ENCODE measurements around the gene TMEM250. TPM values are rescaled to one million over a fixed set of nuclear protein-coding genes. Genes with fewer than 3 reads are reported as not detected.

Gene TMEM250
- polyA plus RNA-seq, 1 donor (not counting 4 experiments of a cell fraction or from before 2014, with no cell fraction given), result 9.9 TPM

- FAIRE-seq (no peak), DNase-seq (ENCODE audit: low read depth, low spot score) (no peak)
- TF ChIP-seq EZH2 (IDR thresholded peaks at IDR 0.05; ENCODE audit: low read length) (no peak), CTCF (optimal IDR thresholded peaks at IDR 0.05 in 1 of 3, IDR thresholded peaks at IDR 0.05 in 1 of 3, conservative IDR thresholded peaks at IDR 0.05 in 1 of 3; ENCODE audit: extremely low read depth in 1 of 3, insufficient read depth in 2 of 3, low read length in 3 of 3) (no peak)
- peaks cover 31% of the 10 kb centered on the region for H3K27me3 ChIP-seq (ENCODE audit: control insufficient read depth, extremely low read depth, insufficient read depth, low read length)
- no peaks in the 10 kb centered on the region for H4K20me1 ChIP-seq (ENCODE audit: control insufficient read depth, extremely low read depth, insufficient read depth, low read length)
- H3K36me3 ChIP-seq (ENCODE audit: control insufficient read depth in 2 of 2, extremely low read depth in 1 of 2, insufficient read depth in 2 of 2, low read length in 2 of 2), result peaks cover 0 to 1% of the 10 kb centered on the region in 2 experiments
- peak overlapping the region in 2 of 3 experiments; percentile 14 to 43 for H3K4me3 ChIP-seq (ENCODE audit: control insufficient read depth in 2 of 3, extremely low read depth in 1 of 3, insufficient read depth in 2 of 3, low read depth in 1 of 3, low read length in 3 of 3)
- H3K79me2 ChIP-seq (ENCODE audit: control insufficient read depth, insufficient read depth, low read length), result no peaks in the 10 kb centered on the region
- peaks cover 33% of the 10 kb centered on the region for H3K4me1 ChIP-seq (ENCODE audit: control insufficient read depth, extremely low read depth, insufficient read depth, low read length)
- dilution Hi-C loops (cut with MboI; ENCODE audit: extremely low pct_ligation_motif_present, low sequenced_read_pairs), result no loop called here
- no peaks in the 10 kb centered on the region for H3K9me1 ChIP-seq (ENCODE audit: control insufficient read depth, extremely low read depth, insufficient read depth, low read length)
- H3K4me2 ChIP-seq (ENCODE audit: control insufficient read depth, extremely low read depth, insufficient read depth, low read depth, low read length), result peak overlapping the region; percentile 76
- H3K9me3 ChIP-seq (ENCODE audit: control insufficient read depth, low read depth, low read length), result peaks cover 6% of the 10 kb centered on the region
- peak overlapping the region; percentile 33 for H2AFZ ChIP-seq (ENCODE audit: control insufficient read depth, low read length)
- peak overlapping the region; percentile 47 for H3K27ac ChIP-seq (ENCODE audit: control insufficient read depth, insufficient read depth, low read length)
- peak overlapping the region; percentile 54 for H3K9ac ChIP-seq (ENCODE audit: control insufficient read depth, extremely low read depth, insufficient read depth, low read length)
These were observed 9.9 kb downstream of the TMEM250 start for GRCh38 chr9:136108648-136109266.

- H3K79me2 ChIP-seq (ENCODE audit: control insufficient read depth, insufficient read depth, low read length), result no peaks in the 10 kb centered on the region
- no peaks in the 10 kb centered on the region for H3K9me1 ChIP-seq (ENCODE audit: control insufficient read depth, extremely low read depth, insufficient read depth, low read length)
- H4K20me1 ChIP-seq (ENCODE audit: control insufficient read depth, extremely low read depth, insufficient read depth, low read length), result no peaks in the 10 kb centered on the region
- FAIRE-seq (peak; percentile 83), DNase-seq (ENCODE audit: low read depth, low spot score) (peak; percentile 96)
- dilution Hi-C loops (cut with MboI; ENCODE audit: extremely low pct_ligation_motif_present, low sequenced_read_pairs), result no loop called here
- H3K4me2 ChIP-seq (ENCODE audit: control insufficient read depth, extremely low read depth, insufficient read depth, low read depth, low read length), result peak overlapping the region; percentile 76
- H3K9ac ChIP-seq (ENCODE audit: control insufficient read depth, extremely low read depth, insufficient read depth, low read length), result peak overlapping the region; percentile 54
- peak overlapping the region; percentile 47 for H3K27ac ChIP-seq (ENCODE audit: control insufficient read depth, insufficient read depth, low read length)
- peak overlapping the region in 1 of 3 experiments; percentile 43 for H3K4me3 ChIP-seq (ENCODE audit: control insufficient read depth in 2 of 3, extremely low read depth in 1 of 3, insufficient read depth in 2 of 3, low read depth in 1 of 3, low read length in 3 of 3)
- H3K9me3 ChIP-seq (ENCODE audit: control insufficient read depth, low read depth, low read length), result peaks cover 6% of the 10 kb centered on the region
- H3K27me3 ChIP-seq (ENCODE audit: control insufficient read depth, extremely low read depth, insufficient read depth, low read length), result peaks cover 37% of the 10 kb centered on the region
- peak overlapping the region; percentile 37 for H2AFZ ChIP-seq (ENCODE audit: control insufficient read depth, low read length)
- peaks cover 33% of the 10 kb centered on the region for H3K4me1 ChIP-seq (ENCODE audit: control insufficient read depth, extremely low read depth, insufficient read depth, low read length)
- no peaks in the 10 kb centered on the region for H3K36me3 ChIP-seq (ENCODE audit: control insufficient read depth in 2 of 2, extremely low read depth in 1 of 2, insufficient read depth in 2 of 2, low read length in 2 of 2)
- TF ChIP-seq EZH2 (IDR thresholded peaks at IDR 0.05; ENCODE audit: low read length) (no peak), CTCF (optimal IDR thresholded peaks at IDR 0.05 in 1 of 3, IDR thresholded peaks at IDR 0.05 in 1 of 3, conservative IDR thresholded peaks at IDR 0.05 in 1 of 3; ENCODE audit: extremely low read depth in 1 of 3, insufficient read depth in 2 of 3, low read length in 3 of 3) (no peak)
These were observed 10.6 kb downstream of the TMEM250 start for GRCh38 chr9:136107953-136108647.

Measured in keratinocyte (primary cell).